ENCODE measurements around the gene HTR4. TPM values are rescaled to one million over a fixed set of nuclear protein-coding genes. Genes with fewer than 3 reads are reported as not detected.

HTR4 gene
- total RNA-seq, 2 experiments from 2014 or later, result not detected

DNA sequence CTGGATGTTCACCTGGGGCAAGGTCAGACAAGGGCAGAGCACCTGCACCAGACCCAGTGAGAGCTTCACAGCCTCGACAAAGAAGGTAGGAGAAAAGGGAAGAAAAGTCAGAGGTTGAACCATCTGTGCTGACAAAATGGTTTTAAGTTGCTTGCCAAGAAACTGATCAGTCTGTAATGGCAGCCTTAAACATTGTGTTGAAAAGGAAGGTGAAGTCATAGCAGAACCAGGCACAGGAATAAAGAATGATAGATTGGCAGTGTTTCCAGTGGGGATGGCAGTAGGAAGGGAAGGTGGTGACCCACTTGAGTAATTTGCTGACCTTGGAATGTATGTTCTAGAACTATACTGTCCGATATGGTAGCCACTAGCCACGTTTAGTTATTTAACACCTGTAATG is 34.2 kb downstream of the HTR4 start:
- H3K9me3 ChIP-seq (ENCODE audit: low read length), result no peaks in the 10 kb centered on the region
- CTCF ChIA-PET (ENCODE audit: unreplicated experiment), result no interaction called here
- no peak overlapping the region for H3K4me2 ChIP-seq (ENCODE audit: low read length)
- no peaks in the 10 kb centered on the region for H3K79me2 ChIP-seq (ENCODE audit: insufficient read depth, low read depth, low read length)
- BruUV-seq (replicated peaks), result no TSS peak
- no peak overlapping the region for H2AFZ ChIP-seq (ENCODE audit: low read length)
- H3K4me3 ChIP-seq (ENCODE audit: low read depth, low read length, poor library complexity, severe bottlenecking), result no peak overlapping the region
- POLR2A ChIA-PET, result no interaction called here
- H3K9me2 ChIP-seq (ENCODE audit: insufficient read depth, low read length), result no peaks in the 10 kb centered on the region
- no peaks in the 10 kb centered on the region for H4K20me1 ChIP-seq (ENCODE audit: insufficient read depth, low read length)
- intact Hi-C loops (cut with micrococcal nuclease; ENCODE audit: unreplicated experiment), result no loop called here
- no peak overlapping the region for H3K27ac ChIP-seq (ENCODE audit: low read depth, low read length, poor library complexity, severe bottlenecking)
- H3K4me1 ChIP-seq (ENCODE audit: insufficient read depth, low read length, poor library complexity, severe bottlenecking), result no peaks in the 10 kb centered on the region
- DNase-seq (ENCODE audit: low spot score), result no peak
- no peak for TF ChIP-seq EZH2phosphoT487 (IDR thresholded peaks at IDR 0.05; ENCODE audit: borderline replicate concordance, low read depth, low read length)
- TF ChIP-seq, protein P1, sequence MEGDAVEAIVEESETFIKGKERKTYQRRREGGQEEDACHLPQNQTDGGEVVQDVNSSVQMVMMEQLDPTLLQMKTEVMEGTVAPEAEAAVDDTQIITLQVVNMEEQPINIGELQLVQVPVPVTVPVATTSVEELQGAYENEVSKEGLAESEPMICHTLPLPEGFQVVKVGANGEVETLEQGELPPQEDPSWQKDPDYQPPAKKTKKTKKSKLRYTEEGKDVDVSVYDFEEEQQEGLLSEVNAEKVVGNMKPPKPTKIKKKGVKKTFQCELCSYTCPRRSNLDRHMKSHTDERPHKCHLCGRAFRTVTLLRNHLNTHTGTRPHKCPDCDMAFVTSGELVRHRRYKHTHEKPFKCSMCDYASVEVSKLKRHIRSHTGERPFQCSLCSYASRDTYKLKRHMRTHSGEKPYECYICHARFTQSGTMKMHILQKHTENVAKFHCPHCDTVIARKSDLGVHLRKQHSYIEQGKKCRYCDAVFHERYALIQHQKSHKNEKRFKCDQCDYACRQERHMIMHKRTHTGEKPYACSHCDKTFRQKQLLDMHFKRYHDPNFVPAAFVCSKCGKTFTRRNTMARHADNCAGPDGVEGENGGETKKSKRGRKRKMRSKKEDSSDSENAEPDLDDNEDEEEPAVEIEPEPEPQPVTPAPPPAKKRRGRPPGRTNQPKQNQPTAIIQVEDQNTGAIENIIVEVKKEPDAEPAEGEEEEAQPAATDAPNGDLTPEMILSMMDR (conservative IDR thresholded peaks at IDR 0.05; ENCODE audit: low read length), result no peak
- no peaks in the 10 kb centered on the region for H3K36me3 ChIP-seq (ENCODE audit: insufficient read depth, low read length)

DNA sequence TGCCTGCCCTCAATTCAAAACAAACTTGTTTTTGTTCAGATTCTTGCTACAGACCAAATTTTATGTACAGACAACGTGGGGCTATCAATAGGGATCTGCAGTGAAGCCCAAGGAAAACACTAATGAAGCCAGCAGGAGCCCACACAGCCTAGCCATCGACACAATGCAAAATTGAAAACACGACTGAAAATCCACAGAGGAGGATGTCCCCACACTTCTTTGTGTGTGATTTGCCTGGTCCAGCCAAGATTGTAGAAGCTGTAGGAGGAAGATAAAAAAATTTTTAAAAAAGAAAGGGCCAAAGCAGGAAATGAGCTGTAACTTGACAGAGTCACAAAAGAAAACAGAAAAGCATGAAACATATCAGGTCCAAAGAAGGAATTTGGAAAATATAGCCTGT is 34.8 kb downstream of the HTR4 start:
- Histone ChIP-seq H3K36me3 (ENCODE audit: insufficient read depth, low read length) (no peaks in the 10 kb centered on the region), H2AFZ (ENCODE audit: low read length) (no peak overlapping the region), H4K20me1 (ENCODE audit: insufficient read depth, low read length) (no peaks in the 10 kb centered on the region), H3K9me2 (ENCODE audit: insufficient read depth, low read length) (no peaks in the 10 kb centered on the region), H3K4me2 (ENCODE audit: low read length) (no peak overlapping the region), H3K9me3 (ENCODE audit: low read length) (no peaks in the 10 kb centered on the region), H3K4me1 (ENCODE audit: insufficient read depth, low read length, poor library complexity, severe bottlenecking) (no peaks in the 10 kb centered on the region), H3K4me3 (ENCODE audit: low read depth, low read length, poor library complexity, severe bottlenecking) (no peak overlapping the region), H3K27ac (ENCODE audit: low read depth, low read length, poor library complexity, severe bottlenecking) (no peak overlapping the region), H3K79me2 (ENCODE audit: insufficient read depth, low read depth, low read length) (no peaks in the 10 kb centered on the region)
- TF ChIP-seq, protein P1 (conservative IDR thresholded peaks at IDR 0.05; ENCODE audit: low read length), result no peak
- TF ChIP-seq EZH2phosphoT487 (IDR thresholded peaks at IDR 0.05; ENCODE audit: borderline replicate concordance, low read depth, low read length), result no peak
- DNase-seq (ENCODE audit: low spot score), result no peak
- CTCF ChIA-PET (ENCODE audit: unreplicated experiment), result no interaction called here
- no TSS peak for BruUV-seq (replicated peaks)
- POLR2A ChIA-PET, result no interaction called here
- intact Hi-C loops (cut with micrococcal nuclease; ENCODE audit: unreplicated experiment), result no loop called here

DNA sequence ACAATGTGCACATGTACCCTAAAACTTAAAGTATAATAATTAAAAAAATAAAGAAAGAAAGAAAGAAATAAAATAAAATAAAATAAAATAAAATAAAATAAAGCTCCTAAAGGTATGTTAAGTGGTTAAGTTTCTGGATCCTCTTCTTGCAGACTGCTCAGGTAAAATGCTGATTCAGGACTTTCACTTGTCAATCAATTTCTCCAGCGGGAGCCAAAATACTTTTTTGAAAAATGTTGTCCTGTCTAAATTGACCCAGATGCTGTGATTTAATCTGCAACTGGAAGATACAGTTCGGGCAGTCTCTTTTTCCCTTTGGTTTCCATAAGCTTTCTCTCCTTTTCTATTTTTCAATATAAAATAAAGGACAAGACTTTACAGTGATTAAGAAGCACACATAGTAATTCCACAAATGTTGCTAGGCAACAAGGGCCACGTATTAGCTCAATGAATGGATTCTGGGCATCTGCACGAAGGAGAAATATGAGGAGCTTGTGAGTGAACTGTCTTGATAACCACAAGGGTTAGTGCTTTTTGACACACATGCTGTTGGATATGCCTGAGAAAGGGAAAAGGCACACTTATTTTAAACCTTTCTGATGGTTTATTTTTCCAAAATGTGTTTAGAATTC is 38.6 kb downstream of the HTR4 start:
- BruUV-seq (replicated peaks), result no TSS peak
- CTCF ChIA-PET (ENCODE audit: unreplicated experiment), result no interaction called here

More for the DNA sequence above, 38.6 kb downstream of the HTR4 start:
- TF ChIP-seq, protein P1 (conservative IDR thresholded peaks at IDR 0.05; ENCODE audit: low read length), result no peak
- no peak for TF ChIP-seq EZH2phosphoT487 (IDR thresholded peaks at IDR 0.05; ENCODE audit: borderline replicate concordance, low read depth, low read length)
- Histone ChIP-seq H3K27ac (ENCODE audit: low read depth, low read length, poor library complexity, severe bottlenecking) (no peak overlapping the region), H3K4me3 (ENCODE audit: low read depth, low read length, poor library complexity, severe bottlenecking) (no peak overlapping the region), H4K20me1 (ENCODE audit: insufficient read depth, low read length) (no peaks in the 10 kb centered on the region), H3K36me3 (ENCODE audit: insufficient read depth, low read length) (no peaks in the 10 kb centered on the region), H3K79me2 (ENCODE audit: insufficient read depth, low read depth, low read length) (no peaks in the 10 kb centered on the region), H3K4me1 (ENCODE audit: insufficient read depth, low read length, poor library complexity, severe bottlenecking) (no peaks in the 10 kb centered on the region), H3K9me3 (ENCODE audit: low read length) (no peaks in the 10 kb centered on the region), H2AFZ (ENCODE audit: low read length) (no peak overlapping the region), H3K4me2 (ENCODE audit: low read length) (no peak overlapping the region), H3K9me2 (ENCODE audit: insufficient read depth, low read length) (no peaks in the 10 kb centered on the region)
- no peak for DNase-seq (ENCODE audit: low spot score)
- POLR2A ChIA-PET, result no interaction called here
- intact Hi-C loops (cut with micrococcal nuclease; ENCODE audit: unreplicated experiment), result no loop called here
